ENCODE measurements around the gene RBM39.
"Not testable (repeated sequence)": the region's sequence is repeated elsewhere in the genome, so short reads cannot be mapped to it uniquely, and the experiment has no call there.

RBM39 gene

DNA sequence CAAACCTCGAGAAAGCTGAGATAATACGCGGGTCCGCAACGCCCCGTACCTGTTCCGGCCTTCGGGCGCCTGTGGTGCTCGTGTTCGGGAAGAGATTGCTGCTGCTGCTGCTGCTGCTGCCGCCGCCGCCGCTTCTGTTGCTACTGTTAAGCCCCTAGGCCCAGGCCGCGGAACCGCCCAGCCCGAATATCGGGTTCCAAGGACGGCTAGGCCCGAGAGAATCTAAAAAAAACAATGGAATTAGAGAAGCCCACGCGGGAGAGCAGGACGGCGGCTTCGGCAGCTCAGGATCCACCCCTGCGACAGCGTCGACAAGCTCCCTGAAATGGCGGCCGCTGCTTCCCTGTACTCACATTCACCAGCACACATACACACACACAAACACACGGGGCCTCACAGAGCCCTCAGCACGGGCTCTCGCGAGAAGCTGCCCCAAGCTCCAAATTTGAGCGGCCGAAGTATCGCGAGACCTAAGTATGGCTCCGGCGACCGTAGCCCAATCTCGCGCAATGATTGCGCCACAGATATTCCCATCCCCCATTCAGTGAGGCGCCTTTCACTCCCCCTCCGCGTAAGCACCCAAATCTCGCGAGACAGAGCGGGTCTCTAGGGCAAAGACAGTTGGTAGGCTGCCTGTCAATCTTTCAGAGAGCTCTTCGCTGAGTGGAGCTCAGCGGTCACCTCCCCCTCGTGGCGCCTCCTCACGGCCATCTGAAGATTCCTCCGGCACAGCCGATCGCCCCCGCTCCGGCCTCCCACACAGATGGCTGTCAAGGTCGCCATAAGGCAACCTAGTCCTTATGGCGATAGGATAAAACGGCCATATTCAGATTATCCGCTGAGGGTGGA, at the start of gene RBM39:
TSS of gene RBM39 (minus strand) at position 369 of the 849 bp plus-strand sequence. CDS start 1,386 bp downstream, outside the sequence.
- DNase-seq = peak; percentile 99

DNA sequence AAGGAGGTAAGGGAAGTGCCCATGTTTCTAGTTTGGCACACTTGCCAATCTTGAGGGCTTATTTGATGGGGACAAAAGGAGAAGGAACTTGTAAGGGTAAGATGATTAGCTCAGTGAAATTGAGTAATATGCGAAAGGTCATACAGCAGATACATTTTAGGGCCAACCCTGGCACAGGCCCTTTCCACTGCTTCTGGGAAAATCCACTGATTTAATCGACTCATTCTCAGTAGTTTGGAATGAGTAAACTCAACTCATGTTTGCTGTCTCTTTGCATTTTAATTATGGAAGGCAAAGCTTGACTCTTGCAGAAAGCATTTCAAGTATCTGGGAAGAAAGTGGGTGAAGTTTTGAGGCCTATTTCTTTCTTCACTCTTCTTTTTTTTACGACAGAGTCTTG, 49.8 kb upstream of the RBM39 start:
- DNase-seq = no peak

DNA sequence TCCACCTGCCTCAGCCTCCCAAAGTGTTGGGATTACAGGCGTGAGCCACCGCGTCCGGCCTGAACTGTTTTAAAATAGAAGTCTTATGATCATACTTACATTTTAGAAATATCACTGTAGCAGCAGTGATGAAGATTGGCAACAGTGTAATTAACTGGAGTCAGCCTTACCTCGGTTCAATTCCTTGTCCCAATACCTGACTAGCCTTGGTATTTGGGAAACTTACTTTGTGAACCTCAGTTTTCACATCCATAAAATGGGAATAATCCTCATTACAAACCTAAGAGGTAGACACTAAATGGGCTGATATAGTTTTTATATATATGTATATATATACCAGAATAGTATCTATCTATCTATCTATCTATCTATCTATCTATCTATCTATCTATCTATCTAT, 49.0 kb upstream of the RBM39 start:
- DNase-seq = no peak

DNA sequence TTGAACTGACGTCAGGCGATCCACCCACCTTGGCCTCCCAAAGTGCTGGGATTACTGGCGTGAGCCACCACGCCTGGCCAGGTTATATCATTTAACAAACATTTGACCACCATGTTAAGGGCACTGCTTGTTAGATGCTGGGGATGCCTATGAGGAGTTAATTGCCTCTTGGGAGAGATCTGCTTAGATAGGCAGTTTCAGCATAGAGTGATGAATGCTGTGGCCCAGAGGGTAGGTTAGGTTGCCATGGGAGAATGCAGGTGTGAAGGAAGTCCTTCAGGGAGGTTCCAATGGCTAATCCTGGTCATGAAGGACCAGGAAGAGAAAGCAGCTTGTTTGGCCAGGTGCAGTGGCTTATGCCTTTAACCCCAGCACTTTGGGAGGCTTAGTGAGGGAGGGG, 46.7 kb upstream of the RBM39 start:
- peak; percentile 87 for DNase-seq

GRCh38 chr20:35785541-35785940, 43.5 kb upstream of the RBM39 start:
- DNase-seq = not testable (repeated sequence)

DNA sequence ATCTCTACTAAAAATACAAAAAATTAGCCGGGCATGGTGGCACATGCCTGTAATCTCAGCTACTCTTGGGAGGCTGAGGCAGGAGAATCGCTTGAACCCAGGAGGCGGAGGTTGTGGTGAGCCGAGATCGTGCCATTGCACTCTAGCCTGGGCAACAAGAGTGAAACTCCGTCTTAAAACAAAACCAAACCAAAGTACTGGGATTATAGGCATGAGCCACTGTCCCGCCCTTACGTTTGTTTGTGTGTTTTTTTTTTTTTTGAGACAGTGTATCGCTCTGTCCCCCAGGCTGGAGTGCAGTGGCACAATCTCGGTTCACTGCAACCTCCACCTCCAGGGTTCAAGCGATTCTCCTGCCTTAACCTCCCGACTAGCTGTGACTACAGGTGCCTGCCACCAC, 41.8 kb upstream of the RBM39 start:
- not testable (repeated sequence) for DNase-seq

DNA sequence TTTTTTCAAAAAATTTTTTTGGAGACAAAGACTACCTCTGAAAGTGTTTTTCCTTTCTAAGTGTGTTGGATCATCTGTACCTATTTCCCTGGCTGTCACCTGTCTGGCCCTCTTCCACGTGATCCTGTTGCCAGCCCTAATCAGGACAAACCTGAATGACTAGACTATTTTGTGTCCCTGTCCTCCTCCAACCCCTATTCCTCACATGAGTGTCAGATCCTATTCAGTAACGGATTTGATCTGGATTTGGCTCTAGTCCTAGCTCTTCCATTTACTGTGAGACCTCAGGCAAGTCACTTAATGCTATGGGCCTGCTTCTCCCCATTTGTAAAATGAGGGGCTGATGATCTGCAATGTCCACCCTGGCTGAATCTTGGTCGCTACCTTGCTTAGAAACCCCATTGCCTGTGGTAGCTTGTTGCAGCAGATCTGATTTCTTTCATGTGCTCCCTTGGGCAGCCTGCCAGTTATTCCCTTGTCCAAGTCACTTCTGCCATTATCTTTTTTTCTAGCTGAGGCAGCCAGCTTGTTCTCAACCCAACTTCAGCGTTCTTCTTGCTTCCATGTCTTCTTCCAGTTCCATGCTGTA, 34.5 kb upstream of the RBM39 start:
- peak; percentile 47 for DNase-seq

GRCh38 chr20:35774391-35774790, 32.3 kb upstream of the RBM39 start:
- DNase-seq = no peak

DNA sequence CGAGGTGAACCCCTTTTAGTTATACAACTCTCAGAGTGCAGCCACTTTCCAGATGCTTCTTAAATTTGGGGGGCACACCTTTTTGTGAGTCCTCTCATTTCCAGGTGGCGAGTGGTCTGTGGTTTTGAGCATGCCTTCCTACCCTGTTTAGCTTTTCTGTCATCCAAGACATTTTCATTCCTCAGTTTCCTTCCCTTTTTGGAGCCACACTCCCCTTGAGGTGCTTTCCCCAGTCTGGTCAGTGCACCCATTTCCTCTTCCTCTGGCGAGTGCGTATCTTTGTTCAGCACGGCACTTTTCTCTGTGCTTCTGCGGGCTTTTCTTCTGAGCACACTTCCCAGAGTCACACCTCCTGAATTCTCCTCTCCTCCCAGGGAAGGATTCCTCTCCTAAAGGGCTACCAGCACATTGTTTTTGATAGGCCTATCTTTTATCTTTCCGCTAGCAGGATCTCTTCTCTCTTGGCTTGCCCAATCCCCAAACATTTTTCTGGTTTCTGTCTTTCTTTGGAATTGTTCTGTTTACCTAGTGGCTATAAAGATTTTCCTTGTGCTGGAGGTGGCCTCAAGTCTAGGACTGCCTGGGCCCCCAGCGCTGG, 31.2 kb upstream of the RBM39 start:
- no peak for DNase-seq

DNA sequence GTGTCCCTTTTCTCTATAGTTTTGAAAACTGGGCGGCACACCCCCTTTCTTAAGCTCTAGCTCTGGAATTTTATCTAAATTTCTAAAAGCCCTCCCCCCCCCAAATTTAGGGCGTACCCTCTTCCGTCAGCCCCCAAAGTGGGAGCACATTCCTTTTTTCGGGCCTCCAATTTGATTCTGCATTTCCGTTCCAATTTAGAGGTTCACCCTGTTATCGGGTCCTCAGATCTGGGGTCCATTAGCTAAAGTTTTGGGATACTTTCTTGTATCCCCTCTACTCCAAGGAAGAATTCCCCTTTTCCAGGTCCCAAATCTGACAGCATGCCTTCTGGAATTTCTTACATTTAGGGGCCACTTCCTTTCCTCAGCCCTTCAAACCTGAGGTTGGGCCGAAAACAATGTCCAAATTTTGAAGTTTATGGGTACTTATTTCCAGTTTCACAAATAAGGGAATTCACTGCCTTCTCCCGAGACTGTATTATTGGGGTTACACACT, 30.6 kb upstream of the RBM39 start:
- DNase-seq = no peak

GRCh38 chr20:35771689-35772562, 29.9 kb upstream of the RBM39 start, which contains the start of gene PHF20:
PHF20 (plus strand) TSS chr20:35772015; CDS start chr20:35801523, 29,508 bp downstream.
- DNase-seq = peak; percentile 91

DNA sequence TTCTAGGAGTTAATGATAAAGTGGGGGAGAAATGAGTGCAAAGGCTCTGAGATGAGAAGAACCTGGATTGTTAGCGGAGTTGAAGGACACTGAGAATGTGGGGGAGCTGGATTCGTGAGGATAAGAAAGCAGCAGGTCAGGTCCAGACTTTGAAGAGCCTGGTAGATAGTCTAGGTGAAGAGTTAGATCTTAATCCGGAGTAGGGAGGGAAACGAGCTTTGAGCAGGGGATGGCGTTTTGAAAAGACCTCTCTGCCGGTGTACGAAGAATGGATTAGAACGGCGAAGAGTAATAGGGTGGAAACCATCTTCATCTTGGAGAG, 29.3 kb upstream of the RBM39 start:
- no peak for DNase-seq

DNA sequence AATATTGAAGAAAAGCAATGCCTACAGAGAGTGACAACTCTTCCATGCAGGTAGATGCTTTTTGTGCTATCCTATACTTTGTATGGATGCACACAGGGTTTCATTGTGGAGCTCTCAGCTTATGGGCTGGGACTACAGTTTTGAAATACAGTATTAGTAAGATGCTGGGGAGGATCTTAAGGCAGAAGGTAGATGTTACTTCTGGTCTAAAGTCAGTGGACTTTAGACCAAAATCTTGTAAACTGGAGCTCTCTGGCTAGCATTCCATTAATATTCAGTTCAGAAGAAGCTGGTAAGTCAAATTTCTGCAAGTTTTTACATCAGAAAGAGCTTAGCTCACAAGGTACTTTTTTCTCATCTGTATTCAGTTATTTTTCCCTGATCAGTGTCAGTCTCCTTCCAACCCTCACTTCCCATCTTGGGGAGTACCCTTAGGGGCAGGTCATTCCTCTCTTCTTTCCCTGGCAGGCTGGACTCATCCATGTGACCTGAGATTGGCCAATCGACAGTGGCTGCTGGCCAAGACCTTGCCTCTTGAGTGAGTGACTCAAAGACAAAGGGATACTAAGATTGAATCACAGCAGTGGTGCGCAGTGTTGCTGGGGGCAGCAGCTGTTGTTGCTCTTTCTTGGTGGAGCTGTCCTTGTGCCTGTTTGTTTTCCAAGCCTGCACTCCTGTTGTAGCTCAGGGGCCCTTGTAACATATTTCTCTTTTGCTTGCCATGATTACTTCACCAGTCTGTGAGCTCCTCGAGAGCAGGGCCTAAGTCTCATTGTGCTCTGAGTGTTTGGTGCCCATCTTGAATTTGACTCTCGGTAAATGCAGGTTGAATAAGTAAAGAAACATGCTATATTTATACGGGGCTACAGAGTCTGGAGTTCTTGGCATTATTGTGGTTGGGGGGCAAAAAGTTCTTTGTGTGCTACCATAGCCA, 26.9 kb upstream of the RBM39 start:
- peak; percentile 16 for DNase-seq

- DNase-seq = no peak
These were observed 25.8 kb upstream of the RBM39 start for GRCh38 chr20:35767683-35768481.

DNA sequence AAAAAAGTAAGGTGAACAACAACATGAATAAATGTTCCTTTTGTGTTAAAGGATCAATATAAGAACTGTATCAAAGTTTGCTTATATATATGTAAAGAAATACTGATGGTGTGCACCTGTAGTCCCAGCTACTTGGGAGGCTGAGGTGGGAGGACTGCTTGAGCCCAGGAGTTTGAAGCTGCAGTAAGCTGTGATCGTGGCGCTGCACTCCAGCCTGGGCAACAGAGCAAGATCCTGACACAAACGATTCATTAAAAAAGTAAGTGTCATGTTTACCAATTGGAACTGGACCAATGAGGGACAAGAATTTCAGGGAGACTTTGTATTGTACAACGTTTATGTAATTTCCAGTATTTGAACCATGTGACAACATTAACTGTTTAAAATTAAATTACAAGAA, 24.8 kb upstream of the RBM39 start:
- no peak for DNase-seq

DNA sequence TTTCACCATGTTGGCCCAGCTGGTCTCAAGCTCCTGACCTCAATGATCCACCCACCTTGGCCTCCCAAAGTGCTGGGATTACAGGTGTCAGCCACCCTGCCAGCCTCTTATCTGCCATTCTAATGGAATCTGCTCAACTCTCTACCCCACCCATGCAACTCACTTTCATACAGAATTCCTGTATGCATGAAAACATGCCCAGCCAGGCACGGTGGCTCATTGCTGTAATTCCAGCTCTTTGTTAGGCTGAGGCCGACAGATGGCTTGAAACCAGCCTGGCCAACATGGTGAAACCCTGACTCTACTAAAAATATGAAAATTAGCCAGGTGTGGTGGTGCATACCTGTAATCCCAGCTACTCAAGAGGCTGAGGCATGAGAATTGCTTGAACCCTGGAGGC, 22.9 kb upstream of the RBM39 start:
- not testable (repeated sequence) for DNase-seq

GRCh38 chr20:35762461-35762860, 20.4 kb upstream of the RBM39 start:
- no peak for DNase-seq

GRCh38 chr20:35761548-35761947, 19.5 kb upstream of the RBM39 start:
- DNase-seq = not testable (repeated sequence)

DNA sequence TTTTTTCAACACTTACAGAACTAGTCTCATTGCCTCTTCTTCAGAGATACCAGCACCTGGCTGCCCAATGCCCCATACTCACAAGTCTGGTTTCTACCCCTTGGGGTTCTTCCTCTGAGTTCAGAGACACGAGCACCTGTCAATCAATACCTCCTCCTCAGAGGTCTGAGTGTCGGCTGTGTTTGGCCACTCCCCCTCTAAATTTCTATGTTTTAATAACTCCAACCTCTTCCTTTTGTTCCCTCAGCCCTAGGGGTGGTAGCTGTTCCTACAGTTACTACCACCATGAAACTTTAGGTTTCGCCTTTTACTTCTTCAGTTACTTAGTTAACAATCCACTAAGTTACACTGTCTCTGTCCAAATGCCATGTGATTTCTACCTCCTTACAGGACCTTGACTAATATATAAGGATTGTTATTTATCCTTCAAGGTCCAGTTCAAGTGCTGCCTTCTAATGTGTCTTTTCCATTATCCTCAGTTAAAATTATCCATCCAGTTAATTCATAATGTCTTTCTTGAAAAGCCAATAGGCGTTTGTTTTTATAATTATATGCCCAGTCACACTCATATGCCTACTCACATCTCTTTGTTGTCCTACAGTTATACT, 15.1 kb upstream of the RBM39 start:
- DNase-seq = no peak

- DNase-seq = no peak
These were observed 14.3 kb upstream of the RBM39 start for GRCh38 chr20:35756404-35756803.

Measured in NCI-H510A (cell line).